Measurements from ENCODE around the gene DUSP1.
"Not testable (repeated sequence)": the region's sequence is repeated elsewhere in the genome, so short reads cannot be mapped to it uniquely, and the experiment has no call there.

Gene DUSP1, protein sequence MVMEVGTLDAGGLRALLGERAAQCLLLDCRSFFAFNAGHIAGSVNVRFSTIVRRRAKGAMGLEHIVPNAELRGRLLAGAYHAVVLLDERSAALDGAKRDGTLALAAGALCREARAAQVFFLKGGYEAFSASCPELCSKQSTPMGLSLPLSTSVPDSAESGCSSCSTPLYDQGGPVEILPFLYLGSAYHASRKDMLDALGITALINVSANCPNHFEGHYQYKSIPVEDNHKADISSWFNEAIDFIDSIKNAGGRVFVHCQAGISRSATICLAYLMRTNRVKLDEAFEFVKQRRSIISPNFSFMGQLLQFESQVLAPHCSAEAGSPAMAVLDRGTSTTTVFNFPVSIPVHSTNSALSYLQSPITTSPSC

DNA sequence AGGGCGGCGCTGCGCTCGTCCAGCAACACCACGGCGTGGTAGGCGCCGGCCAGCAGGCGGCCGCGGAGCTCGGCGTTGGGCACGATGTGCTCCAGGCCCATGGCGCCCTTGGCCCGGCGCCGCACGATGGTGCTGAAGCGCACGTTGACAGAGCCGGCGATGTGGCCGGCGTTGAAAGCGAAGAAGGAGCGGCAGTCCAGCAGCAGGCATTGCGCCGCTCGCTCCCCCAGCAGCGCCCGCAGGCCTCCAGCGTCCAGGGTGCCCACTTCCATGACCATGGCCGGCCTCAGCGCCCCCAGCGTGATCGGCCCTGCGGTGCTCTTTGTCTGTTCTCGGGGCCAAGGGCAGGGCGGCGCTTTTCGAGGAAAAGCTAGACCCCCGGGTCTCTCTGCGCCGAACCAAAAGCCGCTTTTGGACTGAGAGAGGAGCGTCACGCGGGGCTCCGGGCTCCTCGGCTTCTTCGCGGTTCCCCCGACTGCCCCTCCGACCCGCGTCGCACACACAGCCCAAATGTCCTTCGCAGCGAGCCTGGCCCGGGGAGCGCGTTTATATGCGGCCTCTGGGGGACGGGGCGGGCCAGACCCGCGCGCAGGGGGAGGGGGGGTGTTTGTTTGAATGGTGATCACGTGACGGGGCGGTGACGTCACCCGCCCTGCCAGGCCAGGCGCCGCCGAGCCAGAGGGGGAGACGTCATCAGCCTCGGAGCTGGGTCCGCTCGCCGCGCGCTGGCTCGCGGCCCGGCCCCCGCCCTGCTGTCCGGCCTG is at the start of gene DUSP1:
TSS of gene DUSP1 (minus strand) at position 521 of the 764 bp plus-strand sequence. CDS start at position 278, 243 bp downstream.
- peak; percentile 91 to 92 for DNase-seq

DNA sequence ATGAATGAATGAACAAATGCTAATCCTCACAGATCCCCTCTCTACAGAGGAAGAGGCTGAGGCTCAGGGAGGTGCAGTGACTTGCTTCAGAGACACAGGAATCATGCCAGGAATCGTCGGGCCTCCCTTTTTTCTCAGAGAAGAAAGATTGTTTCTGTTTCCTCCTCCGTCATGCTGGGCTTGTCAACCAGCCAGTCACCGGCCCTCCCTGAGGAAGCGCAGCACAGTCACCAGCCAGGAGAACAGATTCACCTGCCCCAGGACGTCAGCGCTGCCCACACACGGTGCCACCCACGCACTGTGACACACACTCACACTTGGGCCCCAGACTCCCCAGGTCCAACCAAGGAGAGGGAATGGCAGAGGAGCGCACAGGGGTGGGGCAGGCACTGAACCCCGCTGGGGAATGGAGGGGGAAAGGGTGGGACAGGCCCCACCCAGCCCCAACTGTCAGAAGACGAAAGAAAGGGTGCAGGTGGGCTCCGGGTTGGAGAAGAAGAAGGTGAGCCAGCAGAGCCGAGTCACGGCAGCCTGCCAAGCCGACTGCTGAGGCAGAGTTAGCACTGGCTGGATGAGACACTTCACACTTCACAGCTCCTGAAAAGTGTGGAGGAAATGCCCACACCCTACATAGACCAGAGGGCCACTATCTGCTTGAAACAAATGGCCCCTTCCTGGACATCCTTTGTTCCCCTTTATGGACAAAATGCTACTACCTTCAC is 49.2 kb upstream of the DUSP1 start:
- no peak for DNase-seq

DNA sequence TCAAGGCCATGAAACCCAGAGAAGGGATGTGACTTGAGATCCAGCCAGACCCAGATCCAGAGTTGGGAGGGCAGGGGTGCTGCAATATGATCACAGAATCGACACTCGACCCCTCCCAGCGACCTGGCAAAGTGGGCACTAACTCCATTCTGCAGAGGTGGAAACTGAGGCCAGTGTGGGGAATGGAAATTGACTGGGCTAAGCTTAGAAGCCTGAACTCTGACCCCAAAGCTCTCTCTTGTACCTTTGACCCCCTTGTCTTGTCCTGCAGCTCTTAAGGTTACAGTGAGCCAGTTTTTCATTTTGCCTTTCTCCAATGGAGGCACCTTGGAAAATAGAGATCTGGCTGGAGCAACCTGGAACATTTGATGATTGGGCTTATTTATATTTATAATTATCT is 48.6 kb upstream of the DUSP1 start:
- DNase-seq = no peak

DNA sequence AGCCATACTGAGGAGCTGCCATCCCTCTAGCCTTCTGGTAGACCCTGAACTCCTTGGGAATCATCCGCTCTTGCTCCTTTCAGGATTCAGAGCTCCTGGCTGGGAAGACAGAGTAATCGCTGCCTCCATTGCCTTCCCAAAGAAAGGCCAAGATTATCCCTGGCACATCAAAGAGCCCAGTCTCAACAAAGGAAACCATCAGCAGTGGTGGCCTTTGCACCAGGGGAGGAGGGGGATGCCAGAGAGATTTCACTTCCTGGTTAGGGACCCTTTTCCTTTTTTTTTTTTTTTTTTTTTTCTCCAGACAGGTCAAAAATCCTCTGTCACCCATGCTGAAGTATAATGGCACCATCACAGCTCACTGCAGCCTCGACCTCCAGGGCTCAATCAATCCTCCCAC is 47.1 kb upstream of the DUSP1 start:
- DNase-seq = no peak

DNA sequence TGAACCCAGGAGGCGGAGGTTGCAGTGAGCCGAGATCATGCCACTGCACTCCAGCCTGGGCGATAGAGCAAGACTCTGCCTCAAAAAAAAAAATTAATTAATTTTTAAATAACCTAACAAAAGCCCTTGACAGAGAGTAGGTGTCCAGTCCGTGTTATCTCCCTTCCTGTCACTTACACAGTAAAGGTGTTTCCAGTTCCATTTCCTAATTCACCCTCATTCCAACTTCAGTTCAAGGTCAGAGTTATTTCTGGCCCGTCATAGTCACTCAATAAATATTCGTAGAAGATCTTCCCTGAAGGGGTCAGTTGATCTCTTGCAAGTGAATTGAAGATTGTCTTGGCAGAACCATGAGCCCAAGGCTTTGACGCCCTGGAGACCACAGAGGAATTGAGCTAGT is 46.7 kb upstream of the DUSP1 start:
- DNase-seq = no peak

DNA sequence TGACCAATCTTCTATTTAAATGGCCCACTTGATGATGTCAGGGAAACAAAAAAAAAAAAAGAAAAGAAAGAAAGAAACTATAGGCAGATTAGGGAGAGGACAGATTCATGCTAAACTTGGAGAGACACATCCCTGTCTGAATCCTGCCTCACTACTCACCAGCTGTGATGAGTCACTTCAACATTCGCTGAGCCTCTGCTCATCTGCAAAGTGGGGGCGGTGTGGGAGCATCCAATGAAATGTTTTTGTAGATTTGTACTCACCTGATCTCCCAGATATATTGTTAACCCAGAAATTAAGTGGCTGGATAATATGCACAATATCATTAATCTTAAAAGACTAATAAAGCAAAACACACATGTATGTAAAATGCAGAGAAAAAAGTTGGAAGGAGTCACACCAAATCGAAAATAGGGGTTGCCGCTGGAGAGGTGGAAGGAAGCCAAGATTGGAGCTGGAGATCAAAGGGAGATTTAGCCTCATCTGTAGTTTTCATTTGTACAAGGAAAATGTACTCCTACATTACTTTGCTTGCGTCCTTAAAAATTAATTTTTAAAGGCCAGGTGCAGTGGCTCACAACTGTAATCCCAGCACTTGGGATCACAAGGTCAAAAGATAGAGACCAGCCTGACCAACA is 46.0 kb upstream of the DUSP1 start:
- no peak for DNase-seq

DNA sequence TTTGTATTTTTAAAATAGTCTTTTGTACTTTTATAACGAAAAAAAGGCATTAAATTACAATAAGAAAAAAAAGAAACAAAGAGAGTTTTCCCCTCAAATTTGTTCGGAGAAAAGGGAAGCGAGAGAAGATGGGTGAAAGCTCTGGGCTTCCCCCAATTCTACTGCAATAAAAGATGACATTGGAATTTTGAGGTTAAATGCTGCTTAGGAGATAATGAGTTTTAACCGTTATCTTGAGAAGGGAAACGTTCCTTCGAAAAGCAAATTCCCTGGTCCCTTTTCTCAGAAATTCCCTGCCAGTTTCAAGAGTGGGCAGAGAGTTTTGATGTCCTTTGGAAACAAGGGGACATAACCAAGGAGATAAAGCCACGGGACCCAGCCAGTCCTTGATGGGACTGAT is 44.6 kb upstream of the DUSP1 start:
- DNase-seq = no peak

DNA sequence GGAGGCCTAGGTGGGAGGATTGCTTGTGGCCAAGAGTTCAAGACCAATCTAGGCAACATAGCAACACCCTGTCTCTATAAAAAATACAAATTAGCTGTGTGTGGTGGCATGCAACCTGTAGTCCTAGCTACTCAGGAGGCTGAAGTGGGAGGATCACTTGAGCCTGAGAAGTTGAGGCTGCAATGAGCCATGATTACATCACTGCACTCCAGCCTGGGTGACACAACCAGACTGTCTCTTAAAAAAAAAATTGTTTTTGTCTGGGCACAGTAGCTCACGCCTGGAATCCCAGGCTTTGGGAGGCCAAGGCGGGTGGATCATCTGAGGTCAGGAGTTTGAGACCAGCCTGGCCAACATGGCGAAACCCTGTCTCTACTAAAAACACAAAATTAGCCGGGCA is 40.0 kb upstream of the DUSP1 start:
- DNase-seq = not testable (repeated sequence)

DNA sequence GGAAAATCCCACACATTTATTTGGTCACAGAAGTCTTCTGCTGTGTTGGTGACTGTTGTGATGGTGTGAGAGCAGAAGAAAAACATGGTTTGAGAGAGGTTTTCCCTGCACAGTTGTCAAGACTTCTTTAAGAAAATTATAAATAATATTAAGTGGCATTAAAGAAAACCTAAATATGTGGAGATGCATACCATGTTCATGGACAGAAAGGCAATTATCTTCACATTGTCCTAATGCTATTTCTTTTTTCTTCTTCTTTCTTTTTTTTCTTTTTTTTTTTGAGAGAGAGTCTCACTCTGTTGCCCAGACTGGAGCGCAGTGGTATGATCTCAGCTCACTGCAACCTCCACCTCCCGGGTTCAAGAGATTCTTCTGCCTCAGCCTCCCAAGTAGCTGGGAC is 38.8 kb upstream of the DUSP1 start:
- no peak for DNase-seq

DNA sequence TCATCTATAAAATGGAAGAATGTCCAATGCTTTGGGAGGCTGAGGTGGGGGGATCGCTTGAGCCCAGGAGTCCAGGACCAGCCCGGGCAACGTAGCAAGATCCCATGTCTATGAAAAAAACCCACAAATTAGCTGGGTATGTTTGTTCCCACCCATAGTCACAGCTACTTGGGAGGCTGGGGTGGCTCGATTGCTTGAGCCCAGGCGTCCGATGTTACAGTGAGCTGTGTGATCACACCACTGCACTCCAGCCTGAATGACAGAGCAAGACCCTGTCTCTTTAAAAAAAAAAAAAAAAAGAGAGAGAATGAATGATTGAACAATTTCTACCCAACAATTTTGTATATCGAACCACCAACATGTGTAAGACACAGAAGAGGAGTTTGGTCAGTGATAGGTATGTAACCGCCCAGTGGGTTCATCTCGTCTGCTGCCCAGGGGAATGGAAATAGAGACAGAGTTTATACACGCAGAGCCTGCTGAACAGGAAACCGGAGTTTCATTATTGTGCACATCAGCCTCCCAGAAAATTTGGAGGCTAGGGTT is 36.8 kb upstream of the DUSP1 start:
- DNase-seq = no peak

DNA sequence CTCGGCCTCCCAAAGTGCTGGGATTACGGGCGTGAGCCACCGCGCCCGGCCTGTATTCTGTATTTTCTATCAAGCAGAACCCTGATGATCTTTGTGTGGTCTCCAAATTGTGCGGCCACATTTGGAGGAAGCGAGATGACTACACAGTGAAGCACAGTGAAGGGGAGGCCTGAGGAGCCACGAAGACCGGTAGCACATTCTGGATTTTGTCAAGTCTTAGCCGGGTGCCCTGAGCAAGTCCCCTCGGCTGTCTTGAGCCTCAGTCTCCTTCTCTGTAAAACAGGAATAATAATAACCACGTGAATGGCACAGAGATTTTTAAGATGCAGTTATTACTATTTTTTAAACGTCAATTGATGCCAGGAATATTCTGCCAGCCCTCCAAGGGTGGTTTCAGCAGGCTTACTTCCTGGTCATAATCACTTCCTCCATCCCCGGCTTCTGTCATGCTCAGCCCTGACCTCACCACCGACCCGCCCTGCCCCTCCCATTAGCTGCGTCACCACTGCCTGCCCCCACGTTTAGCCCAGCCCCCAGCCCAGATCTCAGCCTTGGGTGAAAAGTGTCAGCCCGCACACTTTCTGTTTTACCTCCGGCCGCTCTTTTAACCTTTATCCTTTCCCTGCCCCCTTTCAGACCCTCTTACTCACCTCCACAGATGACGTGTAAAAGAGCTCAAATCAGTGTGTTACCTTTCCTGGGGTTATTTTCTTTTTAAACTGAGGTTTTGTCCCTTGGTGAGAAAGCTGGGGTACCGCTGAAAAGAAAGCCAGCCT is 36.1 kb upstream of the DUSP1 start:
- no peak for DNase-seq

DNA sequence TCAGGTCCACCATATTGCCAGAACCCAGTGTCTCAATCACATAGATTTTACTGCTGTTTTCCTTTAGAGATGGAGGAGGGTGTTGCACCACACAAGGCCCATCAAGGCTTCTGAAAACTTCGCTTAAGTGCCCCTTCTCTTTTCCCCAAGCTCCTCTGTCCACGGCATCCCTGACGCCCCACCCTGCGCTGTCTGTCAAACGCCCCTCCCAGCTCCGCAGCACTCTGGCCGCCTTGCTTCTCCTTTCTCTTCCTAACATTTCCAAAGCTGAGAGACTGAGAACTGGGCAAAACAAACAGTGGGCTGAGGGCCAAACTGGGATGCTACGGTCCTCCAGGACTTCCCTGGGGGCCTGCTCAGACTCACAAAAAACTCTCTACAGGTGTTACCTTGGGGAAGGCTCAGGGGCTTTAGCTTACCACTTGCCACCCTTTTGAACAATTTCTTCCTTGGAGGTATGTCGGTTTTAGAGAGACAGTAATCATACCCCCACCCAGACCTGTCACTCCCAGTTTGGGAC is 34.8 kb upstream of the DUSP1 start:
- no peak for DNase-seq

DNA sequence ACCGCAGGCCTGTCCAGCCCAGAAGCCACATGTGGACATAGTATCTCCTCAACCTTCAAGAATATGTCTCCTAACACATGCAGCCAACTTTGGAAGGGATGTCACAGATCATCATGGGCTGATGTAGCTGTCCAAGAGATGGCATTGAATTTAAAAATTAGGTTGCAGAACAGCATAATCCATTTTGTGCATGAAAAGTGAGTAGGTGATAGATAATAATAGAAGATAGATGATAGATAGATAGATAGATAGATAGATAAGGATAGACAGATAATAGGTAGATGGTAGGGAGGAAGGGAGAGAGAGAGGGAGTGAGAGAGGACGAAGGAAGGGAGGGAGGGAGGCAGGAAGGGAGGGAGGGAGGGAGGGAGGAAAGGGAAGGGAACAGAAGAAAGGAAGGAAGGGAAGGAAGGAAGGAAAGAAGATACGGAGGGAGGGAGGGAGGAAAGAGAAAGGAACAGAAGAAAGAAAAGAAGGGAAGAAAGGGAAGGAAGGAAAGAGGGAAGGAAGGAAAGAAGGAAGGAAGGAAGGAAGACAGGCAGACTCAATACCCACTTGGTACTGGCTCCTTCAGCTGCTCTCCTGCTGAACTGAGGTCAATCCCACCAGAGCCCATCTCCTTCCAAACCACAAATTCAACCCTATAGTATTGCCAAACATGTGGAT is 34.2 kb upstream of the DUSP1 start:
- DNase-seq = no peak

DNA sequence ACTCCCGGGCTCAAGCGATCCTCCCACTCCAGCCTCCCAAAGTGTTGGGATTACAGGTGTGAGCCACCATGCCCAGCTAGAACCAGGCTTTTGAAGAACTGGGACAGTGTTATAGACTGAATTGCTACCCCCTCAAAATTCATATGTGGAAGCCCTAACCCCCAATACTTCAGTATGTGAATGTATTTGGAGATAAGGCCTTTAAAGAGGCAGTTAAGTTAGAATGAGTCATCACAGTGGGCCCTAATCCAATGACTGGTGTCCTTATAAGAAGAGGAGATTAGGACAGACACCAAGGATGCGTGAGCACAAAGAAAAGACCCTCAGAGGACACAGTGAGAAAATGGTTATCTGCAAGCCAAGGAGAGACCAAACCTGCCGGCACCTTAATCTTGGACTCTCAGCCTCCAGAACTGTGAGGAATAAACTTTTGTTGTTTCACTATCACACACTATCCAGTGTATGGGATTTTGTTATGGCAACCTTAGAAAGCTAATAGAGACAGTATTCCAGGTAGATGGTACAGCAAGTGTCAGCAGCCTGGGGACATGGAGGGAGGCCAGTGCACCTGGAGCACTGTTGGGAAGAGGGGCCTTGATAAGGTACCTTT is 31.7 kb upstream of the DUSP1 start:
- no peak for DNase-seq

DNA sequence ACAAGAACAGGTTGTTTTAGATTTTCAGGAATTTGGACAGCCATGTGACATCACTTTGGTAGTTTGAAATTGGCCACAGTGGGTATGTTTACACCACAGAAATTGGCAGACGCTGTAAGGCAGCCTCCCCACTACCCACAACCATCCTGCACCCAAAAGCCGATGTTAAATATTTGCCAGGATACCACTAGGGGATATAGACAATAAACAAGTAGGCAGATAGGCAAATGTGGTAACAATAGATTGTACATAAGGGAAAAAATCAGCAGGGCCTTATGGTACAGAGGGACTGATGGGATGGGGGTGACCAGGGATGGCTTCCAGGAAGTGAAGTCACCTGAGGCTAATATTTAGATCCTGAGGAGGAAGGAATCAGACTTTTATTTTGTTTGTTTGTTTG is 31.1 kb upstream of the DUSP1 start:
- DNase-seq = no peak

DNA sequence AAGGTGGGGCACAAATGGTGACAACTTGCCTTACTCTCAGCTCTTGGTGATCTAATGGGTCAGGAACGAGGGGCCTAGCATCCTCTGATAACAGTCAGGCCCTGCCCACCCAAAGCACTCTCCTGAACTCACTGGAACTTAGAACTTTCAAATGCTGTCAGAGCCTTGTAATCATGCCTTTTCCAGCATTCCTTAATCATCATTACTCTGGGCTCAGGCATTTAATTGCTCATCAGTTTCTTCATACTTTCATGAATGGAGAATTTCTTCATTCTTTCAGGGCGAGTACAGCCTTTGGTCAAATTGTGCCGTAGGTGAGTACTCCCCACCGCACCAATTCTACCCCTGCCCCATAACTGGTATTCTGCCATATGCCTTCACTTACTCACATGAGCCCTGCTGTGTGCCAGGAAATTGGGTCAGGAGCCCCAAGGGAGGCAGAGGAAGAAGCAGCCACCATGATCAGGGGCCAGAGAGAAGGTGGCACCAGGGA is 30.2 kb upstream of the DUSP1 start:
- no peak for DNase-seq

DNA sequence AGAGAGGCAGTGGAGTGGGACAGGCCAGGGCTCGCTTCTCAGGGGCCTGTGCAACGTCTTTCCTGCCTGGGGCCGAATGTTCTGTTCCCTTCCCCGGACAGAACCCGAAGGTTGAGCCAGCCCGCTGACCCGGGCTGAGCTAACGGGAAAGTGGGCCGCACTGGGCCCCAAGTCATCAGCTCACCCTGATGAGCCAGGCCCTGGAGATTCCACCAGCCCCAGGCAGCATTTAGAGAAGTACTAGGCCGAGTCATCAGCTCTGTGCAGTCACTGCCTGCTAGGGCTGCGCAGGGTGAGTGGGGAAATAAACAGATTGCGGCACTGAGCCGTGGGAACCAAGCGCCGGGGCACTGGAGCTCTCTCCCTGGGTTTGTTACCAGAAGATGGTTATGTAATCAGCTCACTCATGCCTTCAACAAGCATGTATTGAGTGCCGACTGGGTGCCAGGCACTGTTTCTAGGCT is 29.1 kb upstream of the DUSP1 start:
- DNase-seq = no peak

DNA sequence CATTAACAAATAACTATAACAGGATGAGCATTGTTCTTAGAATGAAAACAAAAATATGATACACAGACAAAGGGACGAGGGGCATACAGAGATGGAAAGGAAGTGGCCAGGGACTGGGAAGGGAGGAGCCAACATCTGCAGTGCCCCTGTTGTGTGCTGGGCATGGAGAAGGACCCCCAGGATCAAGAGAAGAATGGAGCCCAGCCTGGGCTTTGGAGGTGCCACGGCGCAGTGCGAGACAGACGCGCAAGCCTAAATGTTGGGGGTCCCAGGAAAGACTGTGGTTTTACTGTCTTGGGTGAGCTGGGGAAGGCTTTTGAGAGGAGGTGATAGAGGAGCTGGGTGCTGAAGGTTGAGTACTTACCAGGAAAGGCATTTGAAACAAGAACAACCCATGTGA is 28.4 kb upstream of the DUSP1 start:
- no peak for DNase-seq

DNA sequence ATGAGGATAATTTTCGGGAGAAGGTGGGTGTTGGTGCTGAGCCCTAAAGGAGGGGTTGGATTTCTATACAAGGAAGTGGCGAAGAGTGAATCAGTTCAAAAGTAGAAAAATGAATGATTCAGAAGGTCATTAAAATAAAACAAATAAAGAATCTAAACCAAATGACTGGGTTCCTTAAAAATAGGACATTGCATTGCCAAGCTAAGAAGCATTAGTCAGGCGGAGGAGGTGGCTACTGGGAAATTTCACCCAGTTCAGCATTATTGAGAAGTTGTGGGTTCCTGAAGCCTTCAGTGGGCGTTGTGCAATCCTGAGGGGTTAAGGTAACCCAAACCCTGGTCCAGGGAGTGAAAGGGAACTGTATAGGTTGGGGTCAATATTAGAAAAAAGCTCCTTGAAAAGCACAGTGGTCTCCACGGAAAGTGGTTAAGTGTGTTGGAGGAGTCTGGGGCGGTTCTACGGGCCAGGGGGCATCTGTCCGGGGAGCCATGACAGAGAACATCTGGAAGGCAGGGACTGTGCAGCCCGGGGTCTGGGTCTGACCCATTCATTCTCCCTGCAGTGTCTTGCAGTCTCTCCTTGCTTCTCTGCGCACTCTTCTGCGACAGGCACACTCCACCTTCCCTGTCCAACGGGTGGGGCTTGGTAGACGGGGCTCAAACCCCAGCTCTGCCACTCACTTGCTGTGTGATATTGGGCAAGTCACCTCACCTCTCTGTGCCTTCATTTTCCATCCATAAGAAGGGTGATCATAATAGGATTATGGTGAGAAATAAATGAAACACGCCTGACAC is 27.6 kb upstream of the DUSP1 start:
- no peak for DNase-seq

DNA sequence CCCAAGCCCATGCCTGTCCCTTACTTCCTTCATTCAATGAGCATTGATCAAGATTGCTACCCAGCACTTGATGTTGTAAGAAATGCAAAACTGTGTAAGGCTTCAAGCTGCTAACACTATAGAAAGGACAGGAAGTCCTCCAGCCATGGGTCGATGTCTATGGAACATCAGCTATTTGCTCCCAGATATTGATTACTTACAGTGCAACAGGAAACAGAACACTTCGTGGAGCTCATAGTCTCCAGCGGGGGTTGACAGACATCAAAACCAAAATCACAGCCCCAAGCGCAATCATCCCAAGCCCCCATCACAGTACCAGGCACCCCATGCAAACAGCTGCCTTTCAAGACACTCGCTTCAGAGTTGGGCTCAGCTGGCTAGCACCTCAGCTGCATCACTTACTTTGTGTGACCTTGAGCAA is 26.8 kb upstream of the DUSP1 start:
- DNase-seq = no peak
